ENCODE results near the gene SETD7.

GRCh38 chr4:139534287-139534950 is 21.6 kb downstream of the SETD7 start:
- TF ChIP-seq POLR2A (IDR thresholded peaks at IDR 0.05) = no peak
- no peak for TF ChIP-seq POLR2AphosphoS5 (IDR thresholded peaks at IDR 0.05)

All from prostate gland (tissue), 1 donor.